Psoas muscle (tissue), 8 donors: ENCODE measurements around the gene DNMT3A. TPM values are rescaled to one million over a fixed set of nuclear protein-coding genes. Genes with fewer than 3 reads are reported as not detected.

ENCODE experiments used
- ATAC-seq, 4 donors: fragments of 200-7000 bp; cut with Tn5 transposase; one replicate each; pipeline ENCODE4 v1.9.1; 2020; ENCODE audit warnings: moderate library complexity in 3 of 4, mild to moderate bottlenecking in 2 of 4
- DNase-seq, 2 donors: peaks; one replicate each; pipeline ENCODE4 v3.0.0-alpha.2; 2020
- H3K27ac ChIP-seq: fragments of 200-600 bp; one replicate; pipeline ENCODE4 v1.8.0; 2022
- H3K27me3 ChIP-seq, 3 donors: fragments of 200-600 bp in 1 of 3; one replicate each; pipeline versions ENCODE4 v1.6.1 to v1.8.0; 2013 to 2022; ENCODE audit warnings: low read length in 2 of 3, mild to moderate bottlenecking in 2 of 3, moderate library complexity in 1 of 3; ENCODE audit not compliant: insufficient read depth in 3 of 3
- H3K36me3 ChIP-seq, 2 donors: fragments of 200-600 bp in 1 of 2; one replicate each; pipeline versions ENCODE4 v1.6.1 to v1.8.0; 2013 to 2022; ENCODE audit warnings: low read depth in 1 of 2, mild to moderate bottlenecking in 1 of 2, moderate library complexity in 1 of 2; ENCODE audit not compliant: insufficient read depth in 1 of 2
- H3K4me1 ChIP-seq: fragments of 200-600 bp; one replicate; pipeline ENCODE4 v1.8.0; 2022
- H3K4me3 ChIP-seq: fragments of 200-600 bp; one replicate; pipeline ENCODE4 v1.8.0; 2022; ENCODE audit warnings: mild to moderate bottlenecking
- H3K9me3 ChIP-seq: fragments of 200-600 bp; one replicate; pipeline ENCODE4 v1.8.0; 2022
- WGBS, 3 donors: extraction: QIAGEN DNeasy Blood & Tissue Kit; methylation state at CpG; one replicate each; pipeline versions ENCODE4 v1.1.6 to v1.1.7; 2013; 5-methylcytosine and 5-hydroxymethylcytosine counted together
- intact Hi-C, 2 donors: fragments of 100-400 bp; cut with DNase I; formaldehyde crosslinking; loops; one replicate each; pipeline versions ENCODE4 v1.11.0 to v1.14.2; 2022
- polyA plus RNA-seq, 3 donors: library from polyadenylated mRNA; stranded (reverse); fragments of 200-250 nt; gene quantifications; one replicate each; pipeline ENCODE4 v1.2.3, GENCODE V29; 2013
- total RNA-seq, 4 donors: library from RNA; stranded (reverse); fragmentation: NEBNext Ultra II Directional in 2 of 4; extraction: Animal tissue kit (Norgen Biotek cat#: 25700) in 2 of 4; gene quantifications; one replicate each; pipeline versions ENCODE4 v1.2.1 to v1.2.4, GENCODE V29; 2021 to 2023
- TF ChIP-seq, protein P1 (sequence below): fragments of 200-600 bp; IDR thresholded peaks from one replicate; pipeline ENCODE4 v1.8.0; 2022; ENCODE audit warnings: antibody characterized with exemption
- donor health status: healthy with polysubstance abuse.
- donor health status: DM: no; HTN: no; CAD: no; lungs with moderate emphysema.
- donor health status: Bipolar disorder and iron deficiency.
- donor health status: healthy.
- donor health status: DM: yes; HTN: yes; CAD: no.
- donor health status: DM: no; HTN: no; CAD: no.
- donor health status: DM: no; HTN: no; CAD: no.
- donor health status: DM: yes; HTN: yes; CAD: no.

Gene DNMT3A
- total and polyA plus RNA-seq, 7 donors, result 7.1 to 26.2 (median 20.6) TPM

DNA sequence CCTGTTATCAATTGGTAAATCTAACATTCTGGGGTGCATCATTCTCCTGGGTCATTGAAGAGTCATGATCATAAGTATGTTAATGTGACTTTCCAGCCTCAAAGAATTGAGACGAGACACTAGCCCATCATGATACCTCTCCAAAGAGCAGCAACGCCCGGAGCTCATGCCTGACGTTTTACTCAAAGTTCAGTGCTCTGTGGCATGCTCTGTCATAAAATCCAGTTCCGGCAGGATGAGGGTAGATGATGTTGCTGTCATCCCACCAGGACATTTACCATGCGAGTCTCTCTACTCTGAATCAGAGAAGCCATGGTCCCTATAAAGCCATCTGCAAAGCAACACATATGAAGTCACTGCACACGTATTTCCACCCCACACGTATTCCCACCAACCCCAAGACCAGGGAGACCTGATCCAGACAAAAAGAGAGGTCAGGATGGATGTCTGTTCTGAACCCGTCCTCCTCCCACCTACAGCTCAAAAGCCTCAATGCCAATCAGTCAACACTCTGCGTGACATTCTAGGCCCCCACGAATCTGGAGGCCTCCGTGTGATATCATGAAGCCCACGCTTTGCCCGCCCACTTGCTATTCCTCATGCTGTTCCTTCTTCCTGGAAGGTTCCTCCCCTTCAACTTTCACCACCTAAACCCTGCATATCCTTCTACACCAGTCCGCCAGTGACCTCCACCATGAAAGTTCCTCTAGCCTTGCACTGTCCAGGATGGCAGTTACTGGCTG, 85.8 kb downstream of the DNMT3A start:
- H3K27ac ChIP-seq, result no peak overlapping the region
- ATAC-seq, result no peak
- H3K36me3 ChIP-seq, result peaks cover 0 to 45% of the 10 kb centered on the region in 2 donors
- 91 to 95% (median 93%) methylated on average over 15 of the region's 15 CpGs for WGBS, 3 donors
- intact Hi-C loops, result no loop called here
- peaks cover 31% of the 10 kb centered on the region for H3K4me1 ChIP-seq
- H3K4me3 ChIP-seq, result no peak overlapping the region
- TF ChIP-seq, protein P1, sequence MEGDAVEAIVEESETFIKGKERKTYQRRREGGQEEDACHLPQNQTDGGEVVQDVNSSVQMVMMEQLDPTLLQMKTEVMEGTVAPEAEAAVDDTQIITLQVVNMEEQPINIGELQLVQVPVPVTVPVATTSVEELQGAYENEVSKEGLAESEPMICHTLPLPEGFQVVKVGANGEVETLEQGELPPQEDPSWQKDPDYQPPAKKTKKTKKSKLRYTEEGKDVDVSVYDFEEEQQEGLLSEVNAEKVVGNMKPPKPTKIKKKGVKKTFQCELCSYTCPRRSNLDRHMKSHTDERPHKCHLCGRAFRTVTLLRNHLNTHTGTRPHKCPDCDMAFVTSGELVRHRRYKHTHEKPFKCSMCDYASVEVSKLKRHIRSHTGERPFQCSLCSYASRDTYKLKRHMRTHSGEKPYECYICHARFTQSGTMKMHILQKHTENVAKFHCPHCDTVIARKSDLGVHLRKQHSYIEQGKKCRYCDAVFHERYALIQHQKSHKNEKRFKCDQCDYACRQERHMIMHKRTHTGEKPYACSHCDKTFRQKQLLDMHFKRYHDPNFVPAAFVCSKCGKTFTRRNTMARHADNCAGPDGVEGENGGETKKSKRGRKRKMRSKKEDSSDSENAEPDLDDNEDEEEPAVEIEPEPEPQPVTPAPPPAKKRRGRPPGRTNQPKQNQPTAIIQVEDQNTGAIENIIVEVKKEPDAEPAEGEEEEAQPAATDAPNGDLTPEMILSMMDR, result no peak
- no peaks in the 10 kb centered on the region for H3K27me3 ChIP-seq
- DNase-seq, result no peak
- H3K9me3 ChIP-seq, result no peaks in the 10 kb centered on the region

DNA sequence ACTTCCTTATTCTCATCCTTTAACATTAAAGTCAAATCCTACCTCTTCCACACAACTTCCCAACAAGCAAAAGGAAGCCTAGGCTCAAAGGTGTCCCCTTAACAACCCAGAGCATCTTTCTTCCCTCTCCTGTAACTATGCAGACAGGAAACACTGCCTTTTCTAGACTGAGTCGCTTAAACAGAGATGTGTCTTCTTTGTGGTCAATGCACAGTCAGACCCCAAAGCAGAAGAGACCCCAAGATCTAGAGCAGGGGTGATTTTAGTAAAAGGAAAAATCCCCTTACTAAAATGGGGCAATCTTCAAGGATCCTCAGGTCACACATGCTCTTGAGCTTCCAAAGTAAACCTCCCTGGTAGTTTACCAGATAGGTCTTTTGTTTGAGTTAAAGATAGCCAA, 86.8 kb downstream of the DNMT3A start:
- no peak overlapping the region for H3K27ac ChIP-seq
- H3K9me3 ChIP-seq, result no peaks in the 10 kb centered on the region
- H3K4me1 ChIP-seq, result peaks cover 31% of the 10 kb centered on the region
- no peak for ATAC-seq
- H3K36me3 ChIP-seq, result peaks cover 0 to 36% of the 10 kb centered on the region in 2 donors
- intact Hi-C loops, result no loop called here
- TF ChIP-seq, protein P1, result no peak
- H3K27me3 ChIP-seq, result no peaks in the 10 kb centered on the region
- DNase-seq, result no peak
- no peak overlapping the region for H3K4me3 ChIP-seq
- 86 to 96% (median 92%) methylated on average over 1 of the region's 1 CpG for WGBS, 3 donors

DNA sequence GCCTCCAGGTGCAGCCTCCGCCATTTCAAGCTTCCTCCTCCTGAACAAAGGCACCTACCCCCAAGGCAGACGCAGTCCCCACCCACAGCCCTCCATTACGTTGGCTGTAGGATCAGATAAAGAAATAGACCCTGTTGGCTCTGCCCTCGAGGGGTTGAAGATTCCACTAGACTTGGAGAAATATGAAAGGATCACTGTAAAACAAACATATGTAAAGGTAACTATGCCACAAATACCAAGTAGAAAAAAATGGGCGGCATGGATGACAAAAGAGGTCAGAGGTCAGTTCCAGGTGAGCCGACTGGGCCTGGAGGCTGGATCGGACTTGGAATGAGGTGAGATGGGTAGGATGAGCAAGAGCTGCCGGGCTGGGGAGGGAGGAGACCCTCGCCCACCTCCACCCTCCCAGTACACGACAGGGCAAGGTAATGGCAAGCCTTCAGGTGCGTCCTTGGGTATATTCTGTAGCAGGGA, 88.5 kb downstream of the DNMT3A start:
- peaks cover 0 to 26% of the 10 kb centered on the region in 2 donors for H3K36me3 ChIP-seq
- peak overlapping the region; percentile 30 for H3K27ac ChIP-seq
- H3K4me3 ChIP-seq, result peak overlapping the region; percentile 68
- H3K9me3 ChIP-seq, result no peaks in the 10 kb centered on the region
- ATAC-seq, result no peak
- peaks cover 25% of the 10 kb centered on the region for H3K4me1 ChIP-seq
- H3K27me3 ChIP-seq, result no peaks in the 10 kb centered on the region
- intact Hi-C loops, result no loop called here
- no peak for DNase-seq
- WGBS, 3 donors, result 84 to 87% (median 87%) methylated on average over 11 of the region's 11 CpGs
- TF ChIP-seq, protein P1, result no peak

DNA sequence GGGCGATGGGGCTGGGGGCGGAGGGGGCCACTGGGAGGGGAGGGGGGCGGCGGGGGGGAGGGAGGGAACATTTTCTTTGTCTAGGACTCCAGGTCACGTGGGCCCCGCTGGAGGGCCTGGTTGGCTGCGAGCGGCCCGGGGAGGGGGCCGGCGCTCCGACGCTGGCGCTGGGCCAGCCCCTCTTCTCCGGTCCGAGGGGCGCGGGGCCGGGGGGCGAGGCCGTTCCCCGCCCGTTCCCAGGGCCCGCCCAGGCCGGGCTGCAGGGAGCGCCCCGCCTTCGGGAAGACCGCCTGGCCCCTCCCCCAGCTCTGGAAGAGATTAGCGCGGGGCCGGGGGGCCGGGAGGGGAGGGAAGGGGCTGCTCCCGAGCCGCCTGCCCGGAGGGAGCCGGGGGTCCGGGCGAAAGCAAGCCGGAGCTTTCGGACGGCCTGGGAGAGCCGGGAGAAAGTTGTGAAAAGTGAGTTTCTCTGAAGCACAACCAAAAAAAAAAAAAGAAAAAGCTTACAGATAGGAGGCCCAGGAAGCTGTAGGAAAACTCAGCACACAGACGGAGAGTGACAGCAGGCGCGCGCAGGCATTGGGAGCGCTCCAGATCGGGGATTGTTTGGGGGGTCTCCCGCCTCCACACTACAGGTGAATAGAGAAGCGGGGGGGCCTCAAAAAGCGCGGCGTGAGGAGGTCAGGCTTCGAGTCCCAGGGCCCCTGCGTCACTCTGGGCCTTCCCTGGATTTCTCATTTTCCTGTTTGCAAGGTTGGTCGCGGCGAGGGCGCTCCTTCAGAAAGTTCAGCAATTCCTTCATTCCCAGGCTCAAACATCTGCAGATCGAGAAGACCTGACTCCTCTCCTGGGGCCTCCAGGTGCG, 89.2 kb downstream of the DNMT3A start:
- TF ChIP-seq, protein P1, result no peak
- peaks cover 19% of the 10 kb centered on the region for H3K4me1 ChIP-seq
- peaks cover 0 to 33% of the 10 kb centered on the region in 2 donors for H3K36me3 ChIP-seq
- DNase-seq, result peak; percentile 66 to 70
- peak overlapping the region; percentile 66 for H3K27ac ChIP-seq
- 27 to 39% (median 36%) methylated on average over 41 to 62 of the region's 62 CpGs for WGBS, 3 donors
- intact Hi-C loops, result no loop called here
- no peaks in the 10 kb centered on the region for H3K9me3 ChIP-seq
- no peaks in the 10 kb centered on the region for H3K27me3 ChIP-seq
- peak overlapping the region; percentile 68 for H3K4me3 ChIP-seq
- ATAC-seq, result peak; percentile 26 to 43 (median 35)
